HEK293 (cell line): ENCODE data around the gene CCDC40.

ENCODE experiments used
- CTCF ChIA-PET: fragments of 350-600 bp; formaldehyde crosslinking; extraction: SDS; loops from one replicate; lab custom pipeline; 2021; ENCODE audit warnings: antibody characterized with exemption; lab: Yijun Ruan, JAX
- POLR2A ChIA-PET: fragments of 300-600 bp; formaldehyde crosslinking; extraction: SDS; loops from one replicate; lab custom pipeline; 2020; ENCODE audit warnings: antibody characterized with exemption, inconsistent platforms; lab: Yijun Ruan, JAX
- H3K27ac ChIP-seq: fragments of 200-500 bp; sonication (Bioruptor generic); 2 replicates; pipeline ENCODE4 v1.5.1; 2014; ENCODE audit warnings: low read depth, low read length, control low read depth, inconsistent platforms; ENCODE audit errors: extremely low read depth
- H3K36me3 ChIP-seq, 2 experiments: fragments of 200-500 bp in 1 of 2; sonication (Bioruptor generic) in 1 of 2; 1 replicate in 1 of 2; 2 replicates in 1 of 2; pipeline ENCODE4 v1.5.1; 2014 to 2017; ENCODE audit warnings: inconsistent platforms in 2 of 2, low read length in 2 of 2; ENCODE audit not compliant: control insufficient read depth in 2 of 2, insufficient read depth in 1 of 2
- H3K4me1 ChIP-seq: fragments of 200-500 bp; sonication (Bioruptor generic); 2 replicates; pipeline ENCODE4 v1.5.1; 2014; ENCODE audit warnings: mild to moderate bottlenecking, low read length, inconsistent platforms; ENCODE audit not compliant: control insufficient read depth, insufficient read depth
- H3K4me3 ChIP-seq: 2 replicates; pipeline ENCODE4 v1.5.1; 2011; ENCODE audit warnings: low read depth, mild to moderate bottlenecking, control low read depth, low read length, moderate library complexity
- H3K9me3 ChIP-seq: fragments of 200-500 bp; sonication (Bioruptor generic); 2 replicates; pipeline ENCODE4 v1.5.1; 2014; ENCODE audit warnings: low read depth, low read length, inconsistent platforms; ENCODE audit not compliant: control insufficient read depth, insufficient read depth
- ATF2 ChIP-seq: fragments of 450-650 bp; formaldehyde crosslinking; IDR thresholded peaks from 2 replicates; pipeline ENCODE4 v1.5.1; 2016; ENCODE audit warnings: missing biosample characterization, missing genetic modification characterization, low read depth
- BCL11B ChIP-seq: fragments of 450-650 bp; formaldehyde crosslinking; IDR thresholded peaks from 2 replicates; pipeline ENCODE4 v1.5.1; 2016; ENCODE audit warnings: low read depth, missing biosample characterization, missing genetic modification characterization
- KLF7 ChIP-seq: fragments of 450-650 bp; formaldehyde crosslinking; IDR thresholded peaks from 2 replicates; pipeline ENCODE4 v1.5.1; 2016; ENCODE audit warnings: missing biosample characterization, missing genetic modification characterization, borderline replicate concordance
- OSR2 ChIP-seq: fragments of 450-650 bp; formaldehyde crosslinking; IDR thresholded peaks from 2 replicates; pipeline ENCODE4 v1.5.1; 2016; ENCODE audit warnings: missing biosample characterization, missing genetic modification characterization
- PATZ1 ChIP-seq: fragments of 450-650 bp; formaldehyde crosslinking; IDR thresholded peaks from 2 replicates; pipeline ENCODE4 v1.5.1; 2016; ENCODE audit warnings: missing biosample characterization, missing genetic modification characterization
- REPIN1 ChIP-seq: fragments of 450-650 bp; formaldehyde crosslinking; IDR thresholded peaks from 2 replicates; pipeline ENCODE4 v1.5.1; 2017; ENCODE audit warnings: missing biosample characterization, missing genetic modification characterization, low read depth
- SCRT2 ChIP-seq: fragments of 450-650 bp; formaldehyde crosslinking; IDR thresholded peaks from 2 replicates; pipeline ENCODE4 v1.5.1; 2016; ENCODE audit warnings: missing biosample characterization, missing genetic modification characterization
- TSHZ1 ChIP-seq: fragments of 450-650 bp; formaldehyde crosslinking; IDR thresholded peaks from 2 replicates; pipeline ENCODE4 v1.5.1; 2016; ENCODE audit warnings: missing biosample characterization, missing genetic modification characterization, borderline replicate concordance
- ZBTB21 ChIP-seq: fragments of 450-650 bp; formaldehyde crosslinking; IDR thresholded peaks from 2 replicates; pipeline ENCODE4 v1.5.1; 2017; ENCODE audit warnings: missing biosample characterization, missing genetic modification characterization
- ZBTB26 ChIP-seq: fragments of 450-650 bp; formaldehyde crosslinking; optimal IDR thresholded peaks from 2 replicates; pipeline ENCODE3; 2016; ENCODE audit warnings: missing biosample characterization, mild to moderate bottlenecking, missing genetic modification characterization
- ZFP37 ChIP-seq: fragments of 450-650 bp; formaldehyde crosslinking; IDR thresholded peaks from 2 replicates; pipeline ENCODE4 v1.5.1; 2016; ENCODE audit warnings: missing biosample characterization, missing genetic modification characterization
- ZNF211 ChIP-seq: fragments of 450-650 bp; formaldehyde crosslinking; IDR thresholded peaks from 2 replicates; pipeline ENCODE4 v1.5.1; 2016; ENCODE audit warnings: low read depth, missing biosample characterization, missing genetic modification characterization
- ZNF354C ChIP-seq: fragments of 450-650 bp; formaldehyde crosslinking; IDR thresholded peaks from 2 replicates; pipeline ENCODE4 v1.5.1; 2016; ENCODE audit warnings: missing biosample characterization, missing genetic modification characterization, low read depth, borderline replicate concordance
- ZNF398 ChIP-seq: fragments of 450-650 bp; formaldehyde crosslinking; IDR thresholded peaks from 2 replicates; pipeline ENCODE4 v1.5.1; 2017; ENCODE audit warnings: missing biosample characterization, missing genetic modification characterization
- ZNF580 ChIP-seq: fragments of 450-650 bp; formaldehyde crosslinking; IDR thresholded peaks from 2 replicates; pipeline ENCODE4 v1.5.1; 2016; ENCODE audit warnings: missing biosample characterization, missing genetic modification characterization
- ZNF76 ChIP-seq: fragments of 450-650 bp; formaldehyde crosslinking; IDR thresholded peaks from 2 replicates; pipeline ENCODE4; 2016; ENCODE audit warnings: low read depth, missing biosample characterization, missing genetic modification characterization, borderline replicate concordance
- ZNF785 ChIP-seq: fragments of 450-650 bp; formaldehyde crosslinking; IDR thresholded peaks from 2 replicates; pipeline ENCODE4 v1.5.1; 2016; ENCODE audit warnings: missing biosample characterization, missing genetic modification characterization
- ZSCAN4 ChIP-seq: fragments of 450-650 bp; formaldehyde crosslinking; IDR thresholded peaks from 2 replicates; pipeline ENCODE4 v1.5.1; 2017; ENCODE audit warnings: missing biosample characterization, missing genetic modification characterization

CCDC40 gene

GRCh38 chr17:80036715-80037477 is 454 bp downstream of the CCDC40 start (continued):
- TF ChIP-seq ZNF785 (tag by site-specific recombination) (peak; percentile 48; the same call in 1 of the 2 replicates), ZNF354C (tag by site-specific recombination) (no peak), ZBTB21 (tag by site-specific recombination) (0 out of 2 replicates have a peak, but pooled peaks have one; percentile 13)

- Histone ChIP-seq H3K4me3 (no peak overlapping the region), H3K36me3 (peaks cover 0 to 29% of the 10 kb centered on the region in 2 experiments; a peak in 2 of 3 replicates), H3K4me1 (0 out of 2 replicates have a peak, but pooled peaks cover 3% of the 10 kb centered on the region), H3K9me3 (no peaks in the 10 kb centered on the region), H3K27ac (no peak overlapping the region)
- TF ChIP-seq PATZ1 (tag by site-specific recombination) (no peak), ZNF580 (0 out of 2 replicates have a peak, but pooled peaks have one; percentile 15)
- ChIA-PET POLR2A (interaction anchor here (0.6 kb wide), 1 partner anchor 13 kb away, joined by 4 read pairs; no protein-coding TSS in a partner anchor), CTCF (no interaction called here)
Measured at GRCh38 chr17:80043963-80044362, 7.5 kb downstream of the CCDC40 start.

- H3K9me3 ChIP-seq = no peaks in the 10 kb centered on the region
- TF ChIP-seq ZBTB26 (tag by site-specific recombination) (no peak), ATF2 (tag by site-specific recombination) (peak; percentile 31; the same call in 1 of the 2 replicates), ZNF76 (tag by site-specific recombination) (no peak), SCRT2 (tag by site-specific recombination) (peak; percentile 20; the same call in 1 of the 2 replicates), ZNF211 (tag by site-specific recombination) (no peak), REPIN1 (tag by site-specific recombination) (no peak), ZNF398 (tag by site-specific recombination) (no peak), ZSCAN4 (no peak), BCL11B (tag by site-specific recombination) (no peak), OSR2 (tag by site-specific recombination) (no peak), KLF7 (tag by site-specific recombination) (no peak), TSHZ1 (tag by site-specific recombination) (no peak), ZFP37 (tag by site-specific recombination) (no peak)
- H3K27ac ChIP-seq = no peak overlapping the region
- 0 out of 2 replicates have a peak, but pooled peaks cover 3% of the 10 kb centered on the region for H3K4me1 ChIP-seq
- ChIA-PET POLR2A (interaction anchor here (0.6 to 1.1 kb wide), 2 partner anchors 11 to 236 kb away, joined by 3 to 4 read pairs; no protein-coding TSS in a partner anchor), CTCF (interaction anchor here (1.4 to 1.6 kb wide), 4 partner anchors 10 to 40 kb away, joined by 3 to 5 read pairs (median 4); no protein-coding TSS in a partner anchor)
- H3K4me3 ChIP-seq = no peak overlapping the region
- H3K36me3 ChIP-seq = peaks cover 0 to 32% of the 10 kb centered on the region in 2 experiments; a peak in 2 of 3 replicates
Measured at GRCh38 chr17:80045703-80046102, 9.3 kb downstream of the CCDC40 start.
